B cell (primary cell): Measurements from ENCODE around the gene LRRC36. TPM values are rescaled to one million over a fixed set of nuclear protein-coding genes. Genes with fewer than 3 reads are reported as not detected.

ENCODE experiments used
- ATAC-seq: fragments of 200-7000 bp; cut with Tn5 transposase; one replicate; pipeline ENCODE4 v1.10.0; 2021; ENCODE audit warnings: low read depth, mild to moderate bottlenecking, moderate number of reproducible peaks, moderate library complexity
- CTCF ChIA-PET: fragments of 350-600 bp; sonication (Branson Sonifier 250); formaldehyde crosslinking; loops from one replicate; lab custom pipeline; 2021; ENCODE audit warnings: antibody characterized with exemption, inconsistent platforms; lab: Charles Lee
- POLR2A ChIA-PET: fragments of 350-600 bp; sonication (Branson Sonifier 250); formaldehyde crosslinking; loops from one replicate; lab custom pipeline; 2021; ENCODE audit warnings: antibody characterized with exemption; lab: Charles Lee
- DNase-seq: peaks from one replicate; pipeline ENCODE4 v3.0.0; 2013
- H2AFZ ChIP-seq: 2 replicates; pipeline ENCODE4 v1.6.1; 2012; ENCODE audit warnings: mild to moderate bottlenecking, low read depth, low read length; ENCODE audit not compliant: insufficient read depth, poor library complexity, severe bottlenecking
- H3K27ac ChIP-seq, 2 donors: 1 replicate in 1 of 2; 2 replicates in 1 of 2; pipeline ENCODE4 v1.5.1; 2012 to 2013; ENCODE audit warnings: low read length in 2 of 2, mild to moderate bottlenecking in 2 of 2, moderate library complexity in 1 of 2
- H3K27me3 ChIP-seq, 4 experiments: fragments of 200-600 bp in 1 of 4; sonication (generic) in 1 of 4; replicated peaks in 1 of 4; 1 replicate in 2 of 4; 2 replicates in 2 of 4; pipeline versions ENCODE4 v1.6.1 to v1.7.0; 2013 to 2016; ENCODE audit warnings: low read length in 3 of 4, mild to moderate bottlenecking in 2 of 4, mixed read lengths in 1 of 4, moderate library complexity in 1 of 4; ENCODE audit not compliant: insufficient read depth in 4 of 4, control insufficient read depth in 3 of 4; ENCODE audit errors: control extremely low read depth in 1 of 4
- H3K36me3 ChIP-seq, 2 experiments: replicated peaks in 1 of 2; 1 replicate in 1 of 2; 2 replicates in 1 of 2; pipeline versions ENCODE4 v1.6.1 to v1.7.1; 2013; ENCODE audit warnings: low read length in 1 of 2; ENCODE audit not compliant: insufficient read depth in 2 of 2, control insufficient read depth in 1 of 2; ENCODE audit errors: control extremely low read depth in 1 of 2, extremely low read depth in 1 of 2
- H3K4me1 ChIP-seq, 2 donors: fragments of 200-600 bp in 1 of 2; sonication (generic) in 1 of 2; 1 replicate in 1 of 2; 2 replicates in 1 of 2; pipeline versions ENCODE4 v1.5.1 to v1.6.1; 2013 to 2017; ENCODE audit warnings: low read length in 2 of 2; ENCODE audit not compliant: control insufficient read depth in 2 of 2, insufficient read depth in 2 of 2
- H3K4me2 ChIP-seq: replicated peaks from 2 replicates; pipeline ENCODE3; 2012; ENCODE audit warnings: mild to moderate bottlenecking, low read depth, low read length; ENCODE audit not compliant: poor library complexity, severe bottlenecking
- H3K4me3 ChIP-seq, 5 experiments: fragments of 200-600 bp in 1 of 5; sonication (generic) in 1 of 5; 1 replicate in 3 of 5; 2 replicates in 2 of 5; pipeline versions ENCODE4 v1.5.1 to v1.7.0; 2011 to 2016; ENCODE audit warnings: low read length in 4 of 5, mild to moderate bottlenecking in 4 of 5, low read depth in 2 of 5, control low read depth in 1 of 5, moderate library complexity in 1 of 5; ENCODE audit not compliant: insufficient read depth in 1 of 5; ENCODE audit errors: control extremely low read depth in 1 of 5, extremely low read depth in 1 of 5
- H3K79me2 ChIP-seq: fragments of 200-600 bp; sonication (generic); one replicate; pipeline ENCODE4 v1.6.0; 2016; ENCODE audit warnings: low read length; ENCODE audit not compliant: control insufficient read depth, insufficient read depth
- H3K9ac ChIP-seq: fragments of 200-600 bp; sonication (generic); 2 replicates; pipeline ENCODE4 v1.6.1; 2017; ENCODE audit warnings: mild to moderate bottlenecking, low read length, moderate library complexity
- H3K9me3 ChIP-seq, 3 donors: one replicate each; pipeline versions ENCODE4 v1.6.1 to v1.7.1; 2013; ENCODE audit warnings: low read length in 2 of 3; ENCODE audit not compliant: control insufficient read depth in 2 of 3, insufficient read depth in 1 of 3; ENCODE audit errors: control extremely low read depth in 1 of 3
- H4K20me1 ChIP-seq: 2 replicates; pipeline ENCODE4 v1.6.0; 2012; ENCODE audit warnings: mild to moderate bottlenecking, low read length; ENCODE audit not compliant: insufficient read depth, control insufficient read depth, poor library complexity, severe bottlenecking
- H3K27ac Mint-ChIP-seq: one replicate; pipeline ENCODE4 v1.8.0; 2021; ENCODE audit warnings: mixed read lengths
- H3K27me3 Mint-ChIP-seq: one replicate; pipeline ENCODE4 v1.8.0; 2021; ENCODE audit warnings: mixed read lengths
- H3K4me1 Mint-ChIP-seq: one replicate; pipeline ENCODE4 v1.8.0; 2021; ENCODE audit warnings: mixed read lengths
- H3K4me3 Mint-ChIP-seq: one replicate; pipeline ENCODE4 v1.8.0; 2021; ENCODE audit warnings: mixed read lengths
- H3K9me3 Mint-ChIP-seq: one replicate; pipeline ENCODE4 v1.8.0; 2022; ENCODE audit warnings: mixed read lengths; ENCODE audit not compliant: insufficient read depth
- CTCF ChIP-seq: fragments of 200-600 bp; IDR thresholded peaks from one replicate; pipeline ENCODE4 v1.8.0; 2022; ENCODE audit warnings: antibody characterized with exemption, mild to moderate bottlenecking
- EZH2 ChIP-seq: IDR thresholded peaks from 2 replicates; pipeline ENCODE4 v1.6.1; 2012; ENCODE audit warnings: borderline replicate concordance, low read depth, mild to moderate bottlenecking, moderate library complexity, low read length; ENCODE audit not compliant: insufficient read depth, poor library complexity, severe bottlenecking
- WGBS: methylation state at CpG from one replicate; pipeline ENCODE4 v1.1.5; 2013; ENCODE audit warnings: missing lambda C conversion rate; ENCODE audit not compliant: insufficient coverage; 5-methylcytosine and 5-hydroxymethylcytosine counted together
- intact Hi-C: fragments of 100-400 bp; cut with micrococcal nuclease; formaldehyde crosslinking; loops from one replicate; pipeline ENCODE4 v1.10.0; 2022
- polyA plus RNA-seq: library from polyadenylated mRNA; depleted of rRNA; stranded (reverse); fragments of >200 nt; gene quantifications from 2 replicates; pipeline ENCODE4 v1.2.3, GENCODE V29; 2012
- total RNA-seq, 2 donors: library from RNA; stranded (reverse); fragments of 120-200 nt in 1 of 2; gene quantifications; 1 replicate in 1 of 2; 2 replicates in 1 of 2; pipeline versions ENCODE4 v1.2.3 to v1.2.4, GENCODE V29; 2013 to 2022

Gene LRRC36
- total and polyA plus RNA-seq, 2 donors (not counting 1 experiment from before 2014, with no cell fraction given): 0.98 TPM; not detected in 1

- no peak overlapping the region for H3K4me2 ChIP-seq
- whole genome bisulfite sequencing: 100% methylated on average over 1 of the region's 2 CpGs
- peaks cover 0 to 13% (median 5%) of the 10 kb centered on the region in 4 experiments for H3K27me3 ChIP-seq
- no peaks in the 10 kb centered on the region for H3K79me2 ChIP-seq
- no peak overlapping the region for H3K4me3 ChIP-seq
- H3K4me1 Mint-ChIP-seq: peaks cover 12% of the 10 kb centered on the region
- TF ChIP-seq CTCF: no peak
- TF ChIP-seq EZH2: no peak
- ATAC-seq: no peak
- no peaks in the 10 kb centered on the region for H4K20me1 ChIP-seq
- H2AFZ ChIP-seq: no peak overlapping the region
- ChIA-PET CTCF (interaction anchor here (0.9 to 3.0 kb wide), 6 partner anchors 11 to 157 kb away, joined by 3 to 20 read pairs (median 4); no protein-coding TSS in a partner anchor), POLR2A (no interaction called here)
- peaks cover 17% of the 10 kb centered on the region for H3K27me3 Mint-ChIP-seq
- no peaks in the 10 kb centered on the region for H3K9me3 Mint-ChIP-seq
- peak overlapping the region; percentile 89 for H3K4me3 Mint-ChIP-seq
- H3K27ac ChIP-seq: no peak overlapping the region
- no peak for DNase-seq
- no peak overlapping the region for H3K27ac Mint-ChIP-seq
- H3K9ac ChIP-seq: no peak overlapping the region
- peaks cover 8 to 11% of the 10 kb centered on the region in 2 donors for H3K4me1 ChIP-seq
- intact Hi-C loops: loop anchor here (2.0 kb wide), 2 partner anchors 23 to 441 kb away; no protein-coding TSS in a partner anchor
- no peaks in the 10 kb centered on the region for H3K36me3 ChIP-seq
- no peaks in the 10 kb centered on the region for H3K9me3 ChIP-seq
Measured at GRCh38 chr16:67417333-67418061, 90.9 kb downstream of the LRRC36 start.

GRCh38 chr16:67419502-67419901 lies 92.9 kb downstream of the LRRC36 start:
- no peaks in the 10 kb centered on the region for H3K9me3 Mint-ChIP-seq
- Histone ChIP-seq H3K4me1 (peaks cover 8 to 11% of the 10 kb centered on the region in 2 donors), H3K27me3 (peaks cover 0 to 15% (median 6%) of the 10 kb centered on the region in 4 experiments), H3K4me3 (no peak overlapping the region), H3K9me3 (no peaks in the 10 kb centered on the region), H3K36me3 (no peaks in the 10 kb centered on the region), H3K9ac (no peak overlapping the region), H2AFZ (no peak overlapping the region), H3K79me2 (no peaks in the 10 kb centered on the region), H3K4me2 (no peak overlapping the region), H3K27ac (no peak overlapping the region), H4K20me1 (no peaks in the 10 kb centered on the region)
- no peak for DNase-seq
- POLR2A ChIA-PET: no interaction called here
- peaks cover 27% of the 10 kb centered on the region for H3K27me3 Mint-ChIP-seq
- no peak overlapping the region for H3K27ac Mint-ChIP-seq
- intact Hi-C loops: no loop called here
- CTCF ChIA-PET: interaction anchor here (1.2 kb wide), 1 partner anchor 12 kb away, joined by 3 read pairs; no protein-coding TSS in a partner anchor
- TF ChIP-seq CTCF (no peak), EZH2 (no peak)
- 100% methylated on average over 1 of the region's 3 CpGs for WGBS
- peaks cover 8% of the 10 kb centered on the region for H3K4me1 Mint-ChIP-seq
- no peak overlapping the region for H3K4me3 Mint-ChIP-seq
- no peak for ATAC-seq
